HT-29 (cell line): ENCODE data around the gene PLCXD1. TPM values are rescaled to one million over a fixed set of nuclear protein-coding genes. Genes with fewer than 3 reads are reported as not detected.
"Not testable (repeated sequence)": the region's sequence is repeated elsewhere in the genome, so short reads cannot be mapped to it uniquely, and the experiment has no call there.

Experiments used
- DNase-seq: peaks from one replicate; pipeline ENCODE4 v3.0.0-alpha.2; 2015; ENCODE audit warnings: low spot score
- total RNA-seq: library from RNA; depleted of rRNA; stranded (reverse); fragments of >200 nt; shearing (Covaris generic); gene quantifications from 2 replicates; pipeline ENCODE4 v1.2.3, GENCODE V29; 2014; rRNA removed

PLCXD1 gene
- total RNA-seq, 1 experiment from 2014 or later: 58.2 TPM

- DNase-seq: no peak
These were observed 68.5 kb downstream of the PLCXD1 start for GRCh38 chrX:349702-350101.

GRCh38 chrX:350148-350533 is 69.0 kb downstream of the PLCXD1 start:
- no peak for DNase-seq

- no peak for DNase-seq
These were observed 69.5 kb downstream of the PLCXD1 start for GRCh38 chrX:350534-351323.

- not testable (repeated sequence) for DNase-seq
These were observed 70.1 kb downstream of the PLCXD1 start for GRCh38 chrX:351324-351641.

GRCh38 chrX:351736-352135 is 70.6 kb downstream of the PLCXD1 start:
- no peak for DNase-seq

- no peak for DNase-seq
These were observed 71.0 kb downstream of the PLCXD1 start for GRCh38 chrX:352181-352580.

GRCh38 chrX:352582-353314 is 71.6 kb downstream of the PLCXD1 start:
- DNase-seq: no peak

Other genes with a start within 250 kb of the PLCXD1 start
- gene GTPBP6, start 37.4 kb downstream of the PLCXD1 start, total RNA-seq: 111 and 120 TPM in 2 replicates
- gene PPP2R3B, start 105.5 kb downstream of the PLCXD1 start, total RNA-seq: 28.2 and 44.0 TPM in 2 replicates